Right lobe of liver (tissue), 4 donors: ENCODE measurements around the gene KLHL8.

Source experiments
- POLR2A ChIP-seq: fragments of 450-650 bp; IDR thresholded peaks from one replicate; pipeline ENCODE4 v1.6.1; 2017; ENCODE audit warnings: antibody characterized with exemption, mild to moderate bottlenecking
- TF ChIP-seq, protein P1 (sequence below), 4 donors: fragments of 200-600 bp in 3 of 4; fragments of 450-650 bp in 1 of 4; IDR thresholded peaks; one replicate each; pipeline versions ENCODE4 v1.5.1 to v1.8.0; 2016 to 2022; ENCODE audit warnings: antibody characterized with exemption in 4 of 4, mild to moderate bottlenecking in 2 of 4
- donor health status: DM: no; HTN: no; CAD: no.
- donor health status: DM: no; HTN: no; CAD: no.
- donor health status: DM: no; HTN: yes; CAD: no.

- no peak for TF ChIP-seq POLR2A
- TF ChIP-seq, protein P1, sequence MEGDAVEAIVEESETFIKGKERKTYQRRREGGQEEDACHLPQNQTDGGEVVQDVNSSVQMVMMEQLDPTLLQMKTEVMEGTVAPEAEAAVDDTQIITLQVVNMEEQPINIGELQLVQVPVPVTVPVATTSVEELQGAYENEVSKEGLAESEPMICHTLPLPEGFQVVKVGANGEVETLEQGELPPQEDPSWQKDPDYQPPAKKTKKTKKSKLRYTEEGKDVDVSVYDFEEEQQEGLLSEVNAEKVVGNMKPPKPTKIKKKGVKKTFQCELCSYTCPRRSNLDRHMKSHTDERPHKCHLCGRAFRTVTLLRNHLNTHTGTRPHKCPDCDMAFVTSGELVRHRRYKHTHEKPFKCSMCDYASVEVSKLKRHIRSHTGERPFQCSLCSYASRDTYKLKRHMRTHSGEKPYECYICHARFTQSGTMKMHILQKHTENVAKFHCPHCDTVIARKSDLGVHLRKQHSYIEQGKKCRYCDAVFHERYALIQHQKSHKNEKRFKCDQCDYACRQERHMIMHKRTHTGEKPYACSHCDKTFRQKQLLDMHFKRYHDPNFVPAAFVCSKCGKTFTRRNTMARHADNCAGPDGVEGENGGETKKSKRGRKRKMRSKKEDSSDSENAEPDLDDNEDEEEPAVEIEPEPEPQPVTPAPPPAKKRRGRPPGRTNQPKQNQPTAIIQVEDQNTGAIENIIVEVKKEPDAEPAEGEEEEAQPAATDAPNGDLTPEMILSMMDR (IDR thresholded peaks at IDR 0.05): no peak
Measured at GRCh38 chr4:87229979-87230378, 9.6 kb upstream of the KLHL8 start.
